ENCODE data around the gene PSMC6. TPM values are rescaled to one million over a fixed set of nuclear protein-coding genes. Genes with fewer than 3 reads are reported as not detected.

PSMC6 gene
- total and polyA plus RNA-seq, 2 of the 8 experiments (the other 6 are each of a cell fraction or from before 2014, with no cell fraction given): 45.1 to 107 TPM

DNA sequence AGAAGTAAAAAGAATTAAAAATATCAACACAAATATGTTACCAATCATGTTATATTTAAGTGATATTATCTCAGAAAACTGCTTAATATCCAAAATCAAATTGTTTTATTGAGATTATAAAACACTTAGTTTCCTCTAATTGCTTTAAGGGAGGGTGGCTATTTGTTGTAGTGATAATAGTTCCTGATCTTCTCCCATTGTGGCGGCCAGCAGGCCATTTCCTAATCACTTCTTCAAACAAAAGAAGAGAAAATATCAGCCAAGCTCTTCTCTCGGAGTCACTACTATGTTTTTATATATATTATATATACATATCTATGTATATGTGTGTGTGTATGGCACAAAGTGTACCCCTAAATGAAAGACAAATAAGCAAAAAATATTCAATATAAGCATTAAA, 43.1 kb upstream of the PSMC6 start:
- Histone ChIP-seq H4K5ac (ENCODE audit: insufficient read length, low read depth, low read length) (no peak overlapping the region), H3K4me3 (ENCODE audit: extremely low read depth in 1 of 4, insufficient read depth in 2 of 4, low read depth in 3 of 4, low read length in 4 of 4) (no peak overlapping the region), H2BK5ac (ENCODE audit: low read depth, low read length) (no peak overlapping the region), H3K79me1 (ENCODE audit: low read depth, low read length) (no peaks in the 10 kb centered on the region), H2BK12ac (ENCODE audit: low read depth, low read length) (no peak overlapping the region), H3K4me1 (replicated peaks in 1 of 4; ENCODE audit: control insufficient read depth in 3 of 4, insufficient read depth in 4 of 4, low read length in 3 of 4) (no peaks in the 10 kb centered on the region), H3K4ac (replicated peaks; ENCODE audit: insufficient read length, low read depth, low read length) (no peak overlapping the region), H3K14ac (ENCODE audit: insufficient read length) (no peak overlapping the region), H2AK5ac (ENCODE audit: low read depth, low read length) (no peak overlapping the region), H3K9me3 (ENCODE audit: insufficient read depth in 2 of 2, low read depth in 1 of 2, low read length in 1 of 2) (no peaks in the 10 kb centered on the region), H3K23ac (ENCODE audit: insufficient read length) (no peak overlapping the region), H3K79me2 (ENCODE audit: control insufficient read depth in 1 of 2, insufficient read depth in 2 of 2, low read length in 2 of 2) (no peaks in the 10 kb centered on the region), H3K18ac (ENCODE audit: extremely low read depth, low read length) (no peak overlapping the region), H3K23me2 (ENCODE audit: low read depth, low read length) (no peaks in the 10 kb centered on the region), H3K9ac (replicated peaks in 1 of 4; ENCODE audit: extremely low read depth in 1 of 4, low read depth in 3 of 4, low read length in 3 of 4) (no peak overlapping the region), H2BK120ac (replicated peaks; ENCODE audit: low read depth, low read length) (no peak overlapping the region), H3K4me2 (ENCODE audit: insufficient read depth in 1 of 2, low read depth in 2 of 2, low read length in 2 of 2) (no peak overlapping the region), H2AFZ (ENCODE audit: low read length) (no peak overlapping the region), H4K91ac (replicated peaks; ENCODE audit: insufficient read length, low read length) (no peak overlapping the region), H3K36me3 (ENCODE audit: control insufficient read depth in 2 of 4, insufficient read depth in 4 of 4, low read length in 3 of 4) (peaks cover 0 to 4% (median 0%) of the 10 kb centered on the region in 4 experiments; a peak in 1 of 8 replicates), H4K8ac (ENCODE audit: extremely low read depth, insufficient read depth, low read length) (no peak overlapping the region), H3K56ac (replicated peaks; ENCODE audit: insufficient read length, low read depth, low read length) (no peak overlapping the region), H2BK15ac (ENCODE audit: low read length) (no peak overlapping the region), H2BK20ac (ENCODE audit: low read length) (no peak overlapping the region), H3K27me3 (replicated peaks in 1 of 4; ENCODE audit: control insufficient read depth in 3 of 4, extremely low read depth in 1 of 4, insufficient read depth in 3 of 4, low read length in 3 of 4) (no peaks in the 10 kb centered on the region), H3K27ac (ENCODE audit: low read depth, low read length) (no peak overlapping the region), H4K20me1 (replicated peaks in 1 of 2; ENCODE audit: control insufficient read depth in 1 of 2, insufficient read depth in 2 of 2, low read length in 2 of 2) (no peaks in the 10 kb centered on the region)
- WGBS, 2 experiments (ENCODE audit: extremely low coverage in 1 of 2, insufficient coverage in 1 of 2, insufficient read length in 1 of 2, insufficient replicate concordance in 2 of 2, low coverage in 1 of 2, low lambda C conversion rate in 2 of 2, missing lambda C conversion rate in 1 of 2): 68% methylated on average over 2 of the region's 2 CpGs; no CpG with 5 or more reads in 1 of the 2 experiments
- DNase-seq (ENCODE audit: low read depth in 1 of 2, low spot score in 2 of 2) (peak in 1 of 2 experiments; percentile 17), FAIRE-seq (peak; percentile 57)
- ChIA-PET POLR2A (ENCODE audit: partially characterized antibody) (interaction anchor here (1.0 kb wide), 1 partner anchor 11 kb away, joined by 3 read pairs; no protein-coding TSS in a partner anchor), CTCF (ENCODE audit: partially characterized antibody) (no interaction called here)
- no peak for TF ChIP-seq CHD2 (IDR thresholded peaks at IDR 0.05; ENCODE audit: low read length)
- no peak for TF ChIP-seq KDM4A (IDR thresholded peaks at IDR 0.05; ENCODE audit: low read depth, low read length, severe bottlenecking)
- TF ChIP-seq TAF7 (optimal IDR thresholded peaks at IDR 0.05; ENCODE audit: borderline replicate concordance, low read depth, low read length): no peak
- TF ChIP-seq POLR2A (IDR thresholded peaks at IDR 0.05; ENCODE audit: control extremely low read depth in 1 of 2, low read depth in 2 of 2, low read length in 2 of 2): no peak
- peak; percentile 81 for TF ChIP-seq NANOG (IDR thresholded peaks at IDR 0.05; ENCODE audit: insufficient read depth, low read depth, low read length, poor library complexity, severe bottlenecking)
- peak in 1 of 2 experiments; percentile 77 for TF ChIP-seq BCL11A (IDR thresholded peaks at IDR 0.05; ENCODE audit: low read depth in 2 of 2, low read length in 2 of 2)
- TF ChIP-seq KDM5A (IDR thresholded peaks at IDR 0.05; ENCODE audit: low read length): no peak
- TF ChIP-seq EGR1 (IDR thresholded peaks at IDR 0.05; ENCODE audit: borderline replicate concordance, low read depth, low read length): no peak
- no peak for TF ChIP-seq CHD1 (IDR thresholded peaks at IDR 0.05; ENCODE audit: low read depth, low read length)
- no peak for TF ChIP-seq BACH1 (IDR thresholded peaks at IDR 0.05; ENCODE audit: low read length)
- TF ChIP-seq CBX5 (IDR thresholded peaks at IDR 0.05; ENCODE audit: low read depth, low read length): no peak

Measured in H1 (cell line).